GM10248 (cell line): Measurements from ENCODE around the gene SIRPB1.
"Not testable (repeated sequence)": the region's sequence is repeated elsewhere in the genome, so short reads cannot be mapped to it uniquely, and the experiment has no call there.

Source experiments
- CTCF ChIA-PET: fragments of 300-600 bp; sonication (Branson Sonifier 250); formaldehyde crosslinking; extraction: SDS; loops from one replicate; lab custom pipeline; 2021; ENCODE audit warnings: antibody characterized with exemption; lab: Yijun Ruan, JAX
- POLR2A ChIA-PET: fragments of 350-650 bp; sonication (Branson Sonifier 250); formaldehyde crosslinking; extraction: SDS; loops from one replicate; lab custom pipeline; 2020; ENCODE audit warnings: antibody characterized with exemption; lab: Yijun Ruan, JAX
- DNase-seq: peaks from one replicate; pipeline ENCODE4 v3.0.0; 2012; ENCODE audit errors: extremely low spot score
- CTCF ChIP-seq: IDR thresholded peaks from 2 replicates; pipeline ENCODE4 v1.5.1; 2012; ENCODE audit warnings: mild to moderate bottlenecking, low read depth; ENCODE audit errors: extremely low read depth, missing control alignments, control extremely low read depth

The SIRPB1 gene

DNA sequence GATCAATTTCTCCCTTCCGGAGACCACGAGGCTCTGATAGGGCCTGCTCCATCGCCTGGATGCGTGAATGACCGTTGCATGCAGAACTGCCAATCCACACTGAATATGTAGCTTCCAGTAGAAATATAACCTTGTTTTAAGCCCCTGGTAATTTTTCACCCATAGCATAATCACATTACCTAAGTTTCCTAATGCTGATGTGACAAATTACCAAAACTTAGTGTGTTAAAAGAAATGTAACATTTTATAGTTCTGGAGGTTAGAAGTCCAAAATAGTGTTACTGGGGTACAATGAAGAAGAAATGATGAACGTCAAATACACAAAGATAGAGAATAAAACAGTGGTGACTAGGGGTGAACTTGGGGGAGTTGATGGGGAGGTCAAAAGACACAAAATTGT, 40.3 kb downstream of the SIRPB1 start:
- no peak for DNase-seq
- no peak for TF ChIP-seq CTCF
- CTCF ChIA-PET = no interaction called here
- POLR2A ChIA-PET = no interaction called here

DNA sequence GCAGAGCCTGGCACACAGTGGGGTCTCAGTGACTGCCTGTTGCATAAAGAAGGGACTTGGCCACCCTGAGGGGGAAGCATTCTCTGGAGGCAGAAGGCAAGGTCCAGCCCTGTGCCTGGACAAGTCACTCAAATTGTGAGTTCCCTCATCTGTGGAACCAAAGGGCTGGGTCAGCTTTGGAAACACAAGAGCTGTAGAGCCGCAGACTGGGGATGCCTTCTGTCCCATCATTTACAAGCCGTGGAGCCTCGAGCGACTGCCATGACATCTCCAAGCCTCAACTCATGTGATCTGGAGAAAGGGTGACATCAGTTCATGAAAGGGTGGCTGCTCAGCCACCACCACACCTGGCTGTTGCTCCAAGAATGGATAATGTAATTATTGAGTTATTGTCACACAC, 41.9 kb downstream of the SIRPB1 start:
- no peak for TF ChIP-seq CTCF
- POLR2A ChIA-PET = no interaction called here

GRCh38 chr20:1577313-1577712, 42.5 kb downstream of the SIRPB1 start:
- DNase-seq, POLR2A ChIA-PET, CTCF ChIA-PET: not testable (repeated sequence)

More for the DNA sequence above, 41.9 kb downstream of the SIRPB1 start:
- CTCF ChIA-PET = no interaction called here
- DNase-seq = no peak

- ChIA-PET POLR2A (no interaction called here), CTCF (interaction anchor here (1.4 kb wide), 1 partner anchor 254 kb away, joined by 3 read pairs; no protein-coding TSS in a partner anchor)
- no peak for TF ChIP-seq CTCF
- no peak for DNase-seq
These were observed 43.2 kb downstream of the SIRPB1 start for GRCh38 chr20:1576641-1577040.

GRCh38 chr20:1576003-1576402, 43.8 kb downstream of the SIRPB1 start:
- POLR2A ChIA-PET, DNase-seq: not testable (repeated sequence)
- CTCF ChIA-PET = interaction anchor here (1.4 kb wide), 1 partner anchor 255 kb away, joined by 3 read pairs; no protein-coding TSS in a partner anchor

DNA sequence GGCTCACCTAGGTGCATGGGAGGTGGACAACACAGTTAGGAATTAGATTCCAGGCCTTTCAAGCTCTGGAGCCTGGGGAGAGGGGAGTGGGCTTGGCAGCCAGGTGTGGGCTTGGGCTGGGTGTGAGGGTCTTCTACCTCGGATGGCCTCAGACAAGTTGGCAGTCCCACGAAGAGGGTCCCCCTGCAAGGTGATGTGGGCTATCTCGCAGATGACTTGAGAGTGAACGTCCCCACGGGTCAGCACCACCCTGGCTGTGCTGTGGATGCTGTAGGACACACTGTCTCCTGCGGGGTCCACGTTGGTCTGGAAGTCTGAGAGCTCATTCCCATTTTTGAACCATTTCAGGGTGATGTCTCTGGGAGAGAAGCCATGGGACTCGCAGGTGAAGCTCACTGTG, 48.2 kb downstream of the SIRPB1 start:
- DNase-seq, POLR2A ChIA-PET: not testable (repeated sequence)
- CTCF ChIA-PET = interaction anchor here (0.6 kb wide), 1 partner anchor 18 kb away, joined by 3 read pairs; no protein-coding TSS in a partner anchor
